ENCODE results near the gene LRP4. TPM values are rescaled to one million over a fixed set of nuclear protein-coding genes. Genes with fewer than 3 reads are reported as not detected.
"Not testable (repeated sequence)": the region's sequence is repeated elsewhere in the genome, so short reads cannot be mapped to it uniquely, and the experiment has no call there.

The LRP4 gene
- polyA plus RNA-seq, 1 donor from 2014 or later, result not detected

DNA sequence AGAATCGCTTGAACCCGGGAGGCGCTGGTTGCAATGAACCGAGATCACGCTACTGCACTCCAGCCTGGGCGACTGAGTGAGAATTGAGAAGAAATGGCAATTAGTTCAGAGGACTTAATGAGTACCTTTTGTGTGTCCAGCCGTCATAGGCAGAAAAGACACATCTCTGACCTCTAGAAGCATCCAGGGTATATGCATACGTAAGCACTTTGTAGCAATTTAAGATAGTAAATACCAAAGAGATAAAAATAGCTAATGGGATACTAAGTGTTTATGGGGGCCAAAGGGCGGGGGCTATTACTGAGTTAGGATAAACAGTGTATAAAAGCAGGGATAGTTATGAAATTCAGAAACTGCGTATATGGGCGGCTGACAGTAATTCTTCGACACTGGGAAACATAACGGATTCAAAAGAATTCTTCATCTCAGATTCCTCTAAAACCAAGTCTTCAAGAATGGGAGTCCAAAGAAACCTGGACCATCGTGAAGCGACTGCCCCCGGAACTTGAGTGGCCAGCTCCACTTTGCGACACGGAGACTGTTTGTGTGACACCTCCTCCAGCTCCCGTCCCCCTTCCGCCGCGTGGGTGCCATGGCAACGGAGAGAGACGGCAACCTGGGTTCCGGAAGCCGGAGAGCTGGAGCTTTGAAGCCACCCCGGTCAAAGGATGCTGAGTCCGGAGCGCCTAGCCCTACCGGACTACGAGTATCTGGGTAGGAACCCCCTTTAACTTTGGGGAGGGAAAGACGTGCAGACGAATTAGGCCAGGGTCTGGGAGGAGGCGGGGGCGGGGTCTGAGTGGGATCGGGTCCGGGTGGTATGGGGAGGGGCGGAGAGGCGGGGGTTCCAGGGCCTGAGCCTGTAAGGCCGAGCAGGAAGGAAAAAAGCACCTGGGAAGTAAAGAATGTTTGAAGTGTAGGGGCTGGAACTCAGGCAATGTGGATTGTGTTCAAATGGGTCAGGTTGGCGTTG, 18.1 kb upstream of the LRP4 start, which contains the start of gene CSTPP1:
TSS of gene CSTPP1 (plus strand) at position 624 of the 973 bp plus-strand sequence. CDS start at position 669, 45 bp downstream.
- peak within 1 kb of the TSS; percentile 87 to 99 (median 92) for H3K4me3 Mint-ChIP-seq

GRCh38 chr11:46930089-46930488, 11.7 kb upstream of the LRP4 start:
- H3K36me3 Mint-ChIP-seq, result peaks cover 6% of the 10 kb centered on the region
- H3K27me3 Mint-ChIP-seq, result peaks cover 17% of the 10 kb centered on the region
- peaks cover 2 to 5% (median 4%) of the 10 kb centered on the region in 3 donors for H3K9me3 Mint-ChIP-seq
- no peaks in the 10 kb centered on the region for H3K4me1 Mint-ChIP-seq
- H3K4me3 Mint-ChIP-seq, result no peak overlapping the region
- H3K27ac Mint-ChIP-seq, result no peak overlapping the region

More for the DNA sequence above, 18.1 kb upstream of the LRP4 start, which contains the start of gene CSTPP1:
- H3K4me1 Mint-ChIP-seq, result peaks cover 11 to 14% (median 12%) of the 10 kb centered on the region in 3 donors
- H3K27me3 Mint-ChIP-seq, result no peaks in the 10 kb centered on the region
- H3K27ac Mint-ChIP-seq, result peak within 1 kb of the TSS; percentile 73 to 94 (median 86)
- no peaks in the 10 kb centered on the region for H3K9me3 Mint-ChIP-seq
- peaks cover 3% of the 10 kb centered on the region for H3K36me3 Mint-ChIP-seq

GRCh38 chr11:46928701-46929100, 10.4 kb upstream of the LRP4 start:
- H3K27ac Mint-ChIP-seq, H3K4me3 Mint-ChIP-seq, H3K36me3 Mint-ChIP-seq, H3K9me3 Mint-ChIP-seq, H3K4me1 Mint-ChIP-seq: not testable (repeated sequence)
- peaks cover 17% of the 10 kb centered on the region for H3K27me3 Mint-ChIP-seq

DNA sequence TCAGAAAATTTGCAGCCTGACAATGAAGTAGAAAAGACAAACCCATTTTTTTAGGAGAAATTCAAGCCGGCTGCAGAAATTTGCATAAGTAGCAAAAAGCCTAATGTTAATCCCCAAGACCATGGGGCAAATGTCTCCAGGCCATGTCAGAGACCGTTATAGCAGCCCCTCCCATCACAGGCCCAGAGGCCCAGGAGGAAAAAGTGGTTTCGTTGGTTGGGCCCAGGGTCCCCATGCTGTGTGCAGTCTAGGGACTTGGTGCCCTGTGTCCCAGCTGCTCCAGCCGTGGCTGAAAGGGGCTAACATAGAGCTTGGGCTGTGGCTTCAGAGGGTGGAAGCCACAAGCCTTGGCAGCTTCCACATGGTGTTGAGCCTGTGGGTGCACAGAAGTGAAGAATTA, 9.6 kb upstream of the LRP4 start:
- not testable (repeated sequence) for H3K9me3 Mint-ChIP-seq, H3K4me3 Mint-ChIP-seq, H3K36me3 Mint-ChIP-seq, H3K4me1 Mint-ChIP-seq, H3K27ac Mint-ChIP-seq
- H3K27me3 Mint-ChIP-seq, result peaks cover 17% of the 10 kb centered on the region

GRCh38 chr11:46920755-46921154, 2.4 kb upstream of the LRP4 start:
- Mint-ChIP-seq H3K36me3 (peaks cover under 1% of the 10 kb centered on the region), H3K9me3 (no peaks in the 10 kb centered on the region), H3K27me3 (peaks cover 34% of the 10 kb centered on the region), H3K4me3 (peak overlapping the region in 1 of 4 donors; percentile 88), H3K27ac (no peak overlapping the region), H3K4me1 (peaks cover 18 to 21% (median 20%) of the 10 kb centered on the region in 3 donors)

DNA sequence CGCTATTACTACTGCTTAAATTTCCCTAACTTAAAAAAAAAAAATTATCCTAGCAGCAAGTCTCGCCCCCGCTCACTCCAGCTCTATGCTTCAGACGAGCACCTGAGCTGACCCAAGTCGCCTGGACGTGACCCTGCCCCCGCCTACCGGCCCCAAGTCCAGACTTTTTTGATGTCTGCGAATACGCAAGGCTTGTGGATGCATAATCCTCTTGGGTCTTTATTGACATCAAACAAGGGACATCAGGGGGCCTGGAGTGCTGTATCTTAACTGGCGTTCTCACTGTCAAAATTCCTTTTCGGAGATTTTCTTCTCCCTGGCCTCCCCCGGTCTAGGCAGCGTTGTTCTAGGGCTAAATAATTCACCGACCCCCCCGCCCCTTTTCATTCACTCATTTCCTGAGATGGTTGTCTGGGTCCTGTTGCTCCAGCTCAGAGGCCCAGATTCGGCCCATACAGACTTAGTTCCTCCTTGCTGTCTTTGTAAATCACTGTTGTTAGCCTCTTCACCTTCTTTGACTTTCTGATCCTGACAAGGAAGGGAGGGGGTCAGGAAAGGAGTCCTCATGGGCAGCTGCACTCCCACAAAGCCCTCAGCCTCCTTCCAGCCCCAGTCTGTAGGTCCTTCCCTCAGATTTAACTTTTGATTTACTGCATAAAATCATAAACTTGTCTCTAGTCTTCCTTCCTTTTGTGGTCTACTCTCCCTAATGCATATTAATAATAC, 601 bp upstream of the LRP4 start:
- H3K27me3 Mint-ChIP-seq, result peaks cover 40% of the 10 kb centered on the region
- no peaks in the 10 kb centered on the region for H3K36me3 Mint-ChIP-seq
- no peaks in the 10 kb centered on the region for H3K9me3 Mint-ChIP-seq

DNA sequence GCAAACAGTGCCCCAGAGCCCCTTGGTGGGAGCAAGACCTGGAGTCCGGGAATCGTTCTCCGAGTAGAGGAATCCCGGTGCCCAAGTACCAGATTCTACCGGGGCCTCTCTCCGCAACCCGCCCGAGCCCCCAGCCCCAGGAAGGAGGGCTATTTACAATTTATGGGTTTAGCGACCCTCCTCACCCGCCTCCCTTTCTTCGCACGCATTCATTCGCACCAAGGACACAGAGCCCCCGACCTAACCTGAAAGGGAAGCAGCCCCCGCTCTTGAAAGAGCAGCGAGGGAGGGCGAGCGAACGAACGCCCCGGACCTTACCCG, 628 bp downstream of the LRP4 start:
- Mint-ChIP-seq H3K9me3 (no peaks in the 10 kb centered on the region), H3K27me3 (peaks cover 42% of the 10 kb centered on the region), H3K4me3 (peak overlapping the region; percentile 74 to 87 (median 84)), H3K4me1 (peaks cover 18 to 21% (median 20%) of the 10 kb centered on the region in 3 donors), H3K27ac (peak overlapping the region in 1 of 3 donors; percentile 89), H3K36me3 (no peaks in the 10 kb centered on the region)

More for the DNA sequence above, 601 bp upstream of the LRP4 start:
- H3K4me1 Mint-ChIP-seq, result peaks cover 18 to 21% (median 20%) of the 10 kb centered on the region in 3 donors
- H3K4me3 Mint-ChIP-seq, result peak overlapping the region; percentile 68 to 88 (median 85)
- H3K27ac Mint-ChIP-seq, result peak overlapping the region in 2 of 3 donors; percentile 19 to 83

GRCh38 chr11:46917109-46917761, 1.1 kb downstream of the LRP4 start:
- Mint-ChIP-seq H3K27me3 (peaks cover 45% of the 10 kb centered on the region), H3K4me3 (peak overlapping the region; percentile 74 to 91 (median 86)), H3K9me3 (no peaks in the 10 kb centered on the region), H3K27ac (peak overlapping the region in 2 of 3 donors; percentile 20 to 89), H3K4me1 (peaks cover 18 to 21% (median 20%) of the 10 kb centered on the region in 3 donors), H3K36me3 (no peaks in the 10 kb centered on the region)

DNA sequence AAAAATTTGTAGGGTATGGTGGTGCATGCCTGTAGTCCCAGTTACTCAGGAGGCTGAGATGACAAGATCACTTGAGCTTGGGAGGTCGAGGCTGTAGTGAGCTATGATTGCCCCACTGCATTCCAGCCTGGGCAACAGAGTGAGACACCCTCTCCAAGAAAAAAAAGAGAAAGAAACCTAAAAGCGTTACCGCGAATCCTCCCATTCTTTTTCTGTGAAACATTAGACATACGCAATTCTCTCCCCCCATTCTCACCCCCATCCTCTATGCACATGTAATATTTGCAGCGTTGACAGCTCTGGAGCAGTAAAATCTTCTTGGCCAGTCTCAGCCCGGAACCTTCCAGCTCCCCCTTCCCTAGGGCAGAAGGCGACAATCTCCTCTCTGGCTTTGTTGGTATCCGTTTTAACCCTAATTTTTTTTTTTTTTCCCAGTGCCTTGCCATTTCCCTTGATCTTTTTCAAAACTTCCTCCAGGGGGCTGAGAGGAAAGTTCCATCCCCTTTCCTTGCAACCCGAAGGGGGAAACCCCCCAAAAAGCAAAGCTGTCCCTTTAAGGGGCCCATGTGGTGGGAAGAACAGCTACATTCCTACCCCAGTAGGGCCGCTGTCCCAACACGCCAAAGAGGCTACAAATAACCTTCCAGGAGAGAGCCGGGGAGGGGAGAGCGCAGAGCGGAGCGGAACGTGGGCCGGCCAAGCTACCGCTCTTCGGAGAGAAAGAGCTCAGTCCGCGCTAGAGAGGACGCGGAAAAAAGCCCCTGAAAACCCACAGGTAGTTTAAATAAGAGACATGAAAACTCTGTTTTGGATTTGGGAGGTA, 1.9 kb downstream of the LRP4 start:
- peak overlapping the region; percentile 72 to 91 (median 86) for H3K4me3 Mint-ChIP-seq
- H3K9me3 Mint-ChIP-seq, result no peaks in the 10 kb centered on the region
- no peaks in the 10 kb centered on the region for H3K36me3 Mint-ChIP-seq
- peaks cover 47% of the 10 kb centered on the region for H3K27me3 Mint-ChIP-seq
- peak overlapping the region in 2 of 3 donors; percentile 20 to 80 for H3K27ac Mint-ChIP-seq
- H3K4me1 Mint-ChIP-seq, result peaks cover 18 to 21% (median 20%) of the 10 kb centered on the region in 3 donors

DNA sequence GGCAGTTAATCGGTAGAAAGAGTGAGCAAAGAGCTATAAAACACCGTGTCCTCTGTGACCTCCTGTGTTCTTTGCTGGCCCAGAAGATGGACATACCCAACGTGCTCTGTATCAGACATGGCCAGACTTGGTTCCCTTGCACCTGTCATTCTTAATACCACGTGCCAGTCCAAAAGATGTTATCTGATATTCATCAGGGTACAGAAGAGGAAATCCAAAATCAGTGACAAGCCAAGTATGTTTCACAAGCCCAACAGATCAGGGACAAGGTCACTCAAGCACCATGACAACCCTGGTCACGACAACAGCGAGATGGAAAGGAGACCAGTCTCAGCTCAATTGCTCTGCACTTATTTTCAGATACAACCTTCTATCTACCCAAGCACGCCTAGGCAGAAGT, 3.4 kb downstream of the LRP4 start:
- no peak overlapping the region for H3K27ac Mint-ChIP-seq
- no peak overlapping the region for H3K4me3 Mint-ChIP-seq
- no peaks in the 10 kb centered on the region for H3K36me3 Mint-ChIP-seq
- H3K9me3 Mint-ChIP-seq, result no peaks in the 10 kb centered on the region
- peaks cover 18 to 20% (median 20%) of the 10 kb centered on the region in 3 donors for H3K4me1 Mint-ChIP-seq
- peaks cover 41% of the 10 kb centered on the region for H3K27me3 Mint-ChIP-seq

- Mint-ChIP-seq H3K27me3 (peaks cover 35% of the 10 kb centered on the region), H3K36me3 (peaks cover 1% of the 10 kb centered on the region), H3K4me3 (no peak overlapping the region), H3K9me3 (no peaks in the 10 kb centered on the region), H3K27ac (no peak overlapping the region), H3K4me1 (peaks cover 15 to 18% (median 16%) of the 10 kb centered on the region in 3 donors)
These were observed 4.0 kb downstream of the LRP4 start for GRCh38 chr11:46914363-46914762.

- H3K4me1 Mint-ChIP-seq, result peaks cover 10 to 13% (median 10%) of the 10 kb centered on the region in 3 donors
- H3K27me3 Mint-ChIP-seq, result peaks cover 32% of the 10 kb centered on the region
- H3K9me3 Mint-ChIP-seq, result no peaks in the 10 kb centered on the region
- H3K27ac Mint-ChIP-seq, result no peak overlapping the region
- no peak overlapping the region for H3K4me3 Mint-ChIP-seq
- H3K36me3 Mint-ChIP-seq, result peaks cover 1% of the 10 kb centered on the region
These were observed 4.9 kb downstream of the LRP4 start for GRCh38 chr11:46913484-46913883.

DNA sequence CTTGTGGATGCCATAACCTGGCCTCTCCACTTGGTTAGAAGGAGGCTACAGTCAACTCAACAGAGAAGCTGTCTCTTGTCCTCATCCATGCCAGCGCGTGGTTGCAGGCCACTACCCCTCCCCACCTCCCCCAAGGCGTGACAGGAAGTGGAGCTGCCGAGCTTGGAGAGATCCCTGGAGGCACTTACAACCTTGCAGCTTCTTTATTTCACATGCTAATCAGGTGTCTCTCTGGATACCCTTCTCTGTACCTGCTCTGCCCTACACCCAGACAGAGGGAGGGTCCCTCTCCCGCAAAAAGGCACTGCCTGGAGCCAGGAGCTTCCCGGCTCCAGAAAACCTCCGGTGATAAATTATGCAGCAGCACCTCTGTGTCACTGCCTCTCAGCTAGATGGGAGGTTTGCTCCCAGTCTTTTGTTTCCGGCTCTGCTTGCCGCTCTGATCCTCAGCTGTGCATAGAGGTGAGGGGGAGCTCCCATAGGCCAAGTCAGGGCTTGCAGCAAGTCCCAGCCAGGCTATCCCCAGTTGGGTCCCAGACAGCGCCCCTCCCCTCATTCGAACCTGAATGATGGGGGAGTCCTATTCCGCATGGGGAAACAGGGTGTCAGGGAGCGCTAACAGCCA, 5.7 kb downstream of the LRP4 start:
- no peak overlapping the region for H3K27ac Mint-ChIP-seq
- H3K4me1 Mint-ChIP-seq, result peaks cover 8 to 11% (median 10%) of the 10 kb centered on the region in 3 donors
- H3K27me3 Mint-ChIP-seq, result peaks cover 32% of the 10 kb centered on the region
- H3K36me3 Mint-ChIP-seq, result peaks cover 1% of the 10 kb centered on the region
- peak overlapping the region in 1 of 4 donors; percentile 76 for H3K4me3 Mint-ChIP-seq
- H3K9me3 Mint-ChIP-seq, result no peaks in the 10 kb centered on the region

Data from IgD-negative memory B cell (primary cell).